DND-41 (cell line): ENCODE measurements around the gene APC.
A peak's percentile ranks its signal among the peaks of the same experiment; 100 is the strongest.

Experiments used
- ATAC-seq: fragments of 200-7000 bp; cut with Tn5 transposase; 3 replicates; pipeline ENCODE4 v1.9.1; 2021; ENCODE audit warnings: low read depth; ENCODE audit not compliant: insufficient read depth
- DNase-seq: peaks from one replicate; pipeline ENCODE4 v3.0.0-alpha.2; 2020
- H2AFZ ChIP-seq: 2 replicates; pipeline ENCODE4 v1.6.0; 2012; ENCODE audit warnings: low read depth, low read length
- H3K27ac ChIP-seq: 2 replicates; pipeline ENCODE4 v1.5.1; 2012; ENCODE audit warnings: low read length, inconsistent platforms
- H3K27me3 ChIP-seq: fragments of 200-600 bp; sonication (generic); 2 replicates; pipeline ENCODE4 v1.6.0; 2012; ENCODE audit warnings: low read length, mild to moderate bottlenecking, inconsistent platforms; ENCODE audit not compliant: insufficient read depth, poor library complexity
- H3K36me3 ChIP-seq: 2 replicates; pipeline ENCODE4 v1.5.1; 2012; ENCODE audit warnings: low read length, inconsistent platforms; ENCODE audit not compliant: insufficient read depth
- H3K4me1 ChIP-seq: 2 replicates; pipeline ENCODE4 v1.5.1; 2012; ENCODE audit warnings: mild to moderate bottlenecking, low read length; ENCODE audit not compliant: insufficient read depth
- H3K4me2 ChIP-seq: 2 replicates; pipeline ENCODE4 v1.6.0; 2012; ENCODE audit warnings: mild to moderate bottlenecking, moderate library complexity, low read length, inconsistent platforms; ENCODE audit not compliant: insufficient read depth
- H3K4me3 ChIP-seq, 2 experiments: fragments of 200-600 bp in 1 of 2; shearing (Covaris generic) in 1 of 2; 2 replicates each; pipeline ENCODE4 v1.5.1; 2012 to 2016; ENCODE audit warnings: inconsistent platforms in 2 of 2, low read length in 2 of 2, mild to moderate bottlenecking in 2 of 2, low read depth in 1 of 2, moderate library complexity in 1 of 2
- H3K79me2 ChIP-seq: 2 replicates; pipeline ENCODE4 v1.6.0; 2012; ENCODE audit warnings: low read length, inconsistent platforms; ENCODE audit not compliant: insufficient read depth
- H3K9ac ChIP-seq: 2 replicates; pipeline ENCODE4 v1.6.0; 2012; ENCODE audit warnings: low read depth, mild to moderate bottlenecking, inconsistent platforms, low read length, moderate library complexity
- H3K9me3 ChIP-seq: 2 replicates; pipeline ENCODE4 v1.5.1; 2012; ENCODE audit warnings: low read length, moderate library complexity, mild to moderate bottlenecking, inconsistent platforms; ENCODE audit not compliant: insufficient read depth, severe bottlenecking
- H4K20me1 ChIP-seq: 2 replicates; pipeline ENCODE4 v1.6.0; 2012; ENCODE audit warnings: low read length; ENCODE audit not compliant: insufficient read depth
- EZH2 ChIP-seq: IDR thresholded peaks from 3 replicates; pipeline ENCODE4 v1.6.1; 2012; ENCODE audit warnings: borderline replicate concordance, low read depth, mild to moderate bottlenecking, moderate library complexity, low read length, inconsistent platforms; ENCODE audit not compliant: severe bottlenecking
- TF ChIP-seq, protein P1 (sequence below): IDR thresholded peaks from 2 replicates; pipeline ENCODE4 v1.5.1; 2012; ENCODE audit warnings: borderline replicate concordance, low read length, moderate library complexity, mild to moderate bottlenecking; ENCODE audit not compliant: poor library complexity, severe bottlenecking; ENCODE audit errors: extremely low read depth

Gene APC

GRCh38 chr5:112870966-112871365, 133.3 kb downstream of the APC start:
- H3K4me3 ChIP-seq: no peak overlapping the region
- H3K4me1 ChIP-seq: no peaks in the 10 kb centered on the region; the same call in 1 of the 2 replicates
- peaks cover 23% of the 10 kb centered on the region; the same call in 1 of the 2 replicates for H3K79me2 ChIP-seq
- H2AFZ ChIP-seq: no peak overlapping the region
- ATAC-seq (no peak), DNase-seq (no peak)
- H3K4me2 ChIP-seq: no peak overlapping the region
- H3K9ac ChIP-seq: no peak overlapping the region
- H4K20me1 ChIP-seq: peaks cover 2% of the 10 kb centered on the region; the same call in 1 of the 2 replicates
- H3K27me3 ChIP-seq: no peaks in the 10 kb centered on the region
- H3K27ac ChIP-seq: no peak overlapping the region
- no peaks in the 10 kb centered on the region for H3K9me3 ChIP-seq
- H3K36me3 ChIP-seq: peaks cover 76% of the 10 kb centered on the region
- TF ChIP-seq EZH2: no peak

DNA sequence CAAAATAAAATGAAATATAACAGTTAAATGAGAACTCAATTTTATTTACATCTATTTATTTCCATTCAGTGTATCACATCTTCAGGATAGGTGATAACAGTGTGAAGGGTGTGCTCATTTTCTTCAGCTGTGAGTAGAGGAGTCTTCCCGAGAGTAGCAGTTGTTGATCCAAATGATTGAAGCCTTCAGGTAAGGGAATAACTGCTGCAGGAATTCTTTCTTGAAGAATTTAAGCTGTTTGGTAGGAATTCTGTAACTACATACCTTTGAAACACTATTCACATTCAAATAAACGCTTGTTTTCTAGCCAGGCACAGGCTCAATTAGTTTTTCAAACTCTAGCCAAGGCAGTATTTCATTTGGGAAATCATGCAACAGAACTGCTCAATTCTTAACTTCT, 138.7 kb downstream of the APC start:
- Histone ChIP-seq H3K27ac (no peak overlapping the region), H3K27me3 (no peaks in the 10 kb centered on the region), H4K20me1 (peaks cover 2% of the 10 kb centered on the region; the same call in 1 of the 2 replicates), H3K4me2 (no peak overlapping the region), H2AFZ (no peak overlapping the region), H3K4me3 (no peak overlapping the region), H3K4me1 (peaks cover 38% of the 10 kb centered on the region), H3K9me3 (no peaks in the 10 kb centered on the region), H3K36me3 (peaks cover 69% of the 10 kb centered on the region), H3K9ac (no peak overlapping the region), H3K79me2 (peaks cover 14% of the 10 kb centered on the region)
- ATAC-seq: no peak
- TF ChIP-seq, protein P1, sequence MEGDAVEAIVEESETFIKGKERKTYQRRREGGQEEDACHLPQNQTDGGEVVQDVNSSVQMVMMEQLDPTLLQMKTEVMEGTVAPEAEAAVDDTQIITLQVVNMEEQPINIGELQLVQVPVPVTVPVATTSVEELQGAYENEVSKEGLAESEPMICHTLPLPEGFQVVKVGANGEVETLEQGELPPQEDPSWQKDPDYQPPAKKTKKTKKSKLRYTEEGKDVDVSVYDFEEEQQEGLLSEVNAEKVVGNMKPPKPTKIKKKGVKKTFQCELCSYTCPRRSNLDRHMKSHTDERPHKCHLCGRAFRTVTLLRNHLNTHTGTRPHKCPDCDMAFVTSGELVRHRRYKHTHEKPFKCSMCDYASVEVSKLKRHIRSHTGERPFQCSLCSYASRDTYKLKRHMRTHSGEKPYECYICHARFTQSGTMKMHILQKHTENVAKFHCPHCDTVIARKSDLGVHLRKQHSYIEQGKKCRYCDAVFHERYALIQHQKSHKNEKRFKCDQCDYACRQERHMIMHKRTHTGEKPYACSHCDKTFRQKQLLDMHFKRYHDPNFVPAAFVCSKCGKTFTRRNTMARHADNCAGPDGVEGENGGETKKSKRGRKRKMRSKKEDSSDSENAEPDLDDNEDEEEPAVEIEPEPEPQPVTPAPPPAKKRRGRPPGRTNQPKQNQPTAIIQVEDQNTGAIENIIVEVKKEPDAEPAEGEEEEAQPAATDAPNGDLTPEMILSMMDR: no peak
- TF ChIP-seq EZH2: no peak
- DNase-seq: no peak

GRCh38 chr5:112878101-112878500, 140.4 kb downstream of the APC start:
- Histone ChIP-seq H4K20me1 (peaks cover 2% of the 10 kb centered on the region; the same call in 1 of the 2 replicates), H2AFZ (no peak overlapping the region), H3K4me1 (peaks cover 38% of the 10 kb centered on the region), H3K36me3 (peaks cover 80% of the 10 kb centered on the region), H3K4me3 (no peak overlapping the region), H3K4me2 (peak overlapping the region; percentile 28), H3K27me3 (no peaks in the 10 kb centered on the region), H3K27ac (peak overlapping the region; percentile 68), H3K9me3 (no peaks in the 10 kb centered on the region), H3K9ac (peak overlapping the region; percentile 2; the same call in 1 of the 2 replicates), H3K79me2 (peaks cover 12% of the 10 kb centered on the region)
- TF ChIP-seq EZH2: no peak
- TF ChIP-seq, protein P1: no peak
- no peak for DNase-seq
- 0 out of 3 replicates have a peak, but pooled peaks have one; percentile 0 for ATAC-seq

GRCh38 chr5:112878760-112879159, 141.1 kb downstream of the APC start:
- ATAC-seq: peak; percentile 90
- Histone ChIP-seq H3K36me3 (peaks cover 83% of the 10 kb centered on the region), H3K27me3 (no peaks in the 10 kb centered on the region), H3K4me3 (no peak overlapping the region), H3K9me3 (no peaks in the 10 kb centered on the region), H4K20me1 (peaks cover 2% of the 10 kb centered on the region; the same call in 1 of the 2 replicates), H3K4me2 (peak overlapping the region; percentile 28), H3K27ac (peak overlapping the region; percentile 68), H3K4me1 (peaks cover 38% of the 10 kb centered on the region), H2AFZ (no peak overlapping the region), H3K9ac (peak overlapping the region; percentile 2; the same call in 1 of the 2 replicates), H3K79me2 (peaks cover 12% of the 10 kb centered on the region)
- DNase-seq: peak; percentile 77
- TF ChIP-seq, protein P1: no peak
- no peak for TF ChIP-seq EZH2
